Upper lobe of left lung (tissue), 6 donors: Measurements from ENCODE around the gene DOCK8. TPM values are rescaled to one million over a fixed set of nuclear protein-coding genes. Genes with fewer than 3 reads are reported as not detected.

Experiments used
- ATAC-seq, 2 donors: fragments of 200-7000 bp; cut with Tn5 transposase; one replicate each; pipeline ENCODE4 v1.9.1; 2022; ENCODE audit warnings: mild to moderate bottlenecking in 2 of 2, moderate library complexity in 2 of 2; ENCODE audit not compliant: low FRiP score in 2 of 2
- DNase-seq, 2 donors: peaks; one replicate each; pipeline ENCODE4 v3.0.0-alpha.2; 2019 to 2020
- H3K27ac ChIP-seq, 4 donors: fragments of 200-600 bp; sonication (generic); one replicate each; pipeline ENCODE4 v1.5.1; 2016 to 2019
- H3K27me3 ChIP-seq, 4 donors: fragments of 200-600 bp; sonication (generic); one replicate each; pipeline ENCODE4 v1.5.1; 2017 to 2019
- H3K36me3 ChIP-seq, 4 donors: fragments of 200-600 bp; sonication (generic); one replicate each; pipeline ENCODE4 v1.5.1; 2016 to 2019
- H3K4me1 ChIP-seq, 4 donors: fragments of 200-600 bp; sonication (generic); one replicate each; pipeline ENCODE4 v1.5.1; 2018 to 2019
- H3K4me3 ChIP-seq, 4 donors: fragments of 200-600 bp; sonication (generic); one replicate each; pipeline ENCODE4 v1.5.1; 2017 to 2019; ENCODE audit warnings: mild to moderate bottlenecking in 2 of 4, moderate library complexity in 1 of 4
- H3K9me3 ChIP-seq, 4 donors: fragments of 200-600 bp; sonication (generic); one replicate each; pipeline ENCODE4 v1.5.1; 2018 to 2019
- CTCF ChIP-seq, 6 experiments: fragments of 450-650 bp in 4 of 6; fragments of 200-600 bp in 2 of 6; sonication (generic) in 2 of 6; IDR thresholded peaks; one replicate each; pipeline ENCODE4 v1.5.1; 2016 to 2019; ENCODE audit warnings: antibody characterized with exemption in 6 of 6
- EP300 ChIP-seq, 4 donors: sonication (generic); formaldehyde crosslinking; IDR thresholded peaks; one replicate each; pipeline ENCODE4 v1.5.1; 2017; ENCODE audit warnings: antibody characterized with exemption in 4 of 4, control low read depth in 2 of 4
- POLR2A ChIP-seq, 4 donors: fragments of 450-650 bp; IDR thresholded peaks; one replicate each; pipeline ENCODE4 v1.5.1; 2016 to 2017; ENCODE audit warnings: antibody characterized with exemption in 4 of 4, mild to moderate bottlenecking in 2 of 4
- POLR2AphosphoS5 ChIP-seq, 2 donors: sonication (generic); formaldehyde crosslinking; IDR thresholded peaks; one replicate each; pipeline ENCODE4 v1.5.1; 2017; ENCODE audit warnings: antibody characterized with exemption in 2 of 2
- WGBS, 2 donors: methylation state at CpG; one replicate each; pipeline ENCODE4 v1.1.5; 2017 to 2018; 5-methylcytosine and 5-hydroxymethylcytosine counted together
- total RNA-seq, 6 donors: library from RNA; depleted of rRNA in 4 of 6; stranded (reverse); fragments of >200 nt in 4 of 6; gene quantifications; one replicate each; pipeline versions ENCODE4 v1.1.0 to v1.2.1, GENCODE V29; 2016 to 2021
- donor health status: DM: no; HTN: no; CAD: no; lungs with moderate emphysema.
- donor health status: DM: no; HTN: yes; CAD: no; lungs with severe emphysema.

The DOCK8 gene
- total RNA-seq, 6 donors from 2014 or later, result 44.7 to 103 (median 74.6) TPM

GRCh38 chr9:250039-250438 lies 35.4 kb downstream of the DOCK8 start:
- Histone ChIP-seq H3K4me3 (no peak overlapping the region), H3K36me3 (no peaks in the 10 kb centered on the region), H3K9me3 (no peaks in the 10 kb centered on the region), H3K27ac (no peak overlapping the region), H3K4me1 (peaks cover 0 to 5% (median 2%) of the 10 kb centered on the region in 4 donors), H3K27me3 (no peaks in the 10 kb centered on the region)
- ATAC-seq (no peak), DNase-seq (no peak)
- 64 to 65% methylated on average over 1 of the region's 1 CpG for WGBS, 2 donors
- TF ChIP-seq EP300 (IDR thresholded peaks at IDR 0.05) (no peak), POLR2A (IDR thresholded peaks at IDR 0.05) (no peak), CTCF (IDR thresholded peaks at IDR 0.05) (no peak), POLR2AphosphoS5 (IDR thresholded peaks at IDR 0.05) (no peak)

GRCh38 chr9:250625-251024 lies 36.0 kb downstream of the DOCK8 start:
- no peak overlapping the region for H3K27ac ChIP-seq

GRCh38 chr9:251398-251797 lies 36.7 kb downstream of the DOCK8 start:
- TF ChIP-seq CTCF (IDR thresholded peaks at IDR 0.05) (no peak), EP300 (IDR thresholded peaks at IDR 0.05) (no peak), POLR2AphosphoS5 (IDR thresholded peaks at IDR 0.05) (no peak), POLR2A (IDR thresholded peaks at IDR 0.05) (no peak)
- peaks cover 0 to 5% (median 2%) of the 10 kb centered on the region in 4 donors for H3K4me1 ChIP-seq
- whole genome bisulfite sequencing, 2 donors, result 94 to 96% methylated on average over 5 of the region's 5 CpGs
- no peak overlapping the region for H3K27ac ChIP-seq
- ATAC-seq (no peak), DNase-seq (no peak)
- H3K36me3 ChIP-seq, result no peaks in the 10 kb centered on the region
- H3K4me3 ChIP-seq, result no peak overlapping the region
- no peaks in the 10 kb centered on the region for H3K9me3 ChIP-seq
- H3K27me3 ChIP-seq, result no peaks in the 10 kb centered on the region

More at GRCh38 chr9:250625-251024, 36.0 kb downstream of the DOCK8 start:
- Histone ChIP-seq H3K36me3 (no peaks in the 10 kb centered on the region), H3K27me3 (no peaks in the 10 kb centered on the region), H3K4me3 (no peak overlapping the region), H3K4me1 (peaks cover 0 to 5% (median 2%) of the 10 kb centered on the region in 4 donors), H3K9me3 (no peaks in the 10 kb centered on the region)
- ATAC-seq (no peak), DNase-seq (no peak)
- TF ChIP-seq POLR2A (IDR thresholded peaks at IDR 0.05) (no peak), POLR2AphosphoS5 (IDR thresholded peaks at IDR 0.05) (no peak), CTCF (IDR thresholded peaks at IDR 0.05) (no peak), EP300 (IDR thresholded peaks at IDR 0.05) (no peak)
- 32 to 44% methylated on average over 5 of the region's 5 CpGs for WGBS, 2 donors

GRCh38 chr9:253539-253938 lies 38.9 kb downstream of the DOCK8 start:
- Histone ChIP-seq H3K4me3 (no peak overlapping the region), H3K9me3 (no peaks in the 10 kb centered on the region), H3K27me3 (no peaks in the 10 kb centered on the region), H3K27ac (no peak overlapping the region), H3K36me3 (no peaks in the 10 kb centered on the region), H3K4me1 (peaks cover 0 to 7% (median 2%) of the 10 kb centered on the region in 4 donors)
- no peak for DNase-seq
- WGBS, 2 donors, result 69 to 74% methylated on average over 3 of the region's 3 CpGs
- no peak for ATAC-seq
- TF ChIP-seq POLR2AphosphoS5 (IDR thresholded peaks at IDR 0.05) (no peak), CTCF (IDR thresholded peaks at IDR 0.05) (no peak), POLR2A (IDR thresholded peaks at IDR 0.05) (no peak), EP300 (IDR thresholded peaks at IDR 0.05) (no peak)

GRCh38 chr9:254516-254915 lies 39.9 kb downstream of the DOCK8 start:
- 89% methylated on average over 4 of the region's 4 CpGs for WGBS, 2 donors

More at GRCh38 chr9:254516-254915, 39.9 kb downstream of the DOCK8 start:
- no peak for TF ChIP-seq POLR2AphosphoS5 (IDR thresholded peaks at IDR 0.05)
- no peak for TF ChIP-seq CTCF (IDR thresholded peaks at IDR 0.05)
- no peak for TF ChIP-seq POLR2A (IDR thresholded peaks at IDR 0.05)
- TF ChIP-seq EP300 (IDR thresholded peaks at IDR 0.05), result no peak
- no peak for DNase-seq
- H3K4me1 ChIP-seq, result peaks cover 0 to 5% (median 1%) of the 10 kb centered on the region in 4 donors
- ATAC-seq, result no peak
- H3K4me3 ChIP-seq, result no peak overlapping the region
- H3K27ac ChIP-seq, result no peak overlapping the region
- H3K27me3 ChIP-seq, result no peaks in the 10 kb centered on the region
- no peaks in the 10 kb centered on the region for H3K9me3 ChIP-seq
- H3K36me3 ChIP-seq, result no peaks in the 10 kb centered on the region
